GM12878 (cell line): ENCODE data around the gene PPIL6. TPM values are rescaled to one million over a fixed set of nuclear protein-coding genes. Genes with fewer than 3 reads are reported as not detected.
A peak's percentile ranks its signal among the peaks of the same experiment; 100 is the strongest.

Experiments used
- ATF7 ChIP-seq: fragments of 450-650 bp; IDR thresholded peaks from 2 replicates; pipeline ENCODE4 v1.6.1; 2016; ENCODE audit warnings: low read depth, mild to moderate bottlenecking
- BMI1 ChIP-seq: fragments of 450-650 bp; IDR thresholded peaks from 2 replicates; pipeline ENCODE4 v1.6.1; 2016; ENCODE audit warnings: mild to moderate bottlenecking, moderate library complexity, borderline replicate concordance
- CBFB ChIP-seq: IDR thresholded peaks from 2 replicates; pipeline ENCODE4 v1.6.1; 2016; ENCODE audit warnings: antibody characterized with exemption, low read depth
- CBX3 ChIP-seq: fragments of 200-600 bp; sonication (generic); IDR thresholded peaks from 2 replicates; pipeline ENCODE4 v1.6.1; 2016; ENCODE audit warnings: low read depth, borderline replicate concordance
- CREM ChIP-seq: IDR thresholded peaks from 2 replicates; pipeline ENCODE4 v1.6.1; 2014; ENCODE audit warnings: antibody characterized with exemption, low read depth
- EZH2 ChIP-seq: IDR thresholded peaks from 2 replicates; pipeline ENCODE4 v1.6.1; 2012; ENCODE audit warnings: low read depth, mild to moderate bottlenecking, control low read depth, inconsistent platforms, low read length, borderline replicate concordance; ENCODE audit not compliant: control insufficient read depth
- GATAD2B ChIP-seq: fragments of 450-650 bp; conservative IDR thresholded peaks from 2 replicates; pipeline ENCODE4 v1.6.1; 2017; ENCODE audit warnings: low read depth, mild to moderate bottlenecking, moderate library complexity
- HDAC2 ChIP-seq: fragments of 200-600 bp; sonication (generic); IDR thresholded peaks from 2 replicates; pipeline ENCODE4 v1.6.1; 2017
- IRF3 ChIP-seq: fragments of 450-650 bp; IDR thresholded peaks from 2 replicates; pipeline ENCODE4 v1.6.1; 2014; ENCODE audit warnings: mild to moderate bottlenecking
- IRF4 ChIP-seq: IDR thresholded peaks from 2 replicates; pipeline ENCODE4 v1.6.1; 2011; ENCODE audit warnings: low read depth, low read length
- JUND ChIP-seq: IDR thresholded peaks from 2 replicates; pipeline ENCODE4 v1.6.1; 2012; ENCODE audit warnings: low read depth, mild to moderate bottlenecking, low read length, improper control_type of control experiment, moderate library complexity
- LARP7 ChIP-seq: fragments of 450-650 bp; IDR thresholded peaks from 2 replicates; pipeline ENCODE4 v1.6.1; 2017; ENCODE audit warnings: mild to moderate bottlenecking
- NFIC ChIP-seq: IDR thresholded peaks from 2 replicates; pipeline ENCODE4 v1.6.1; 2012; ENCODE audit warnings: low read depth, mild to moderate bottlenecking, inconsistent platforms, low read length, moderate library complexity
- NRF1 ChIP-seq: conservative IDR thresholded peaks from 2 replicates; pipeline ENCODE4 v1.6.1; 2011; ENCODE audit warnings: mild to moderate bottlenecking, low read depth, low read length, improper control_type of control experiment
- RB1 ChIP-seq: fragments of 450-650 bp; formaldehyde crosslinking; IDR thresholded peaks from 2 replicates; pipeline ENCODE4 v1.6.1; 2017; ENCODE audit warnings: mild to moderate bottlenecking, borderline replicate concordance
- RCOR1 ChIP-seq: conservative IDR thresholded peaks from 2 replicates; pipeline ENCODE4 v1.6.1; 2012; ENCODE audit warnings: low read depth, low read length, improper control_type of control experiment
- SRF ChIP-seq, 2 experiments: IDR thresholded peaks; 2 replicates each; pipeline ENCODE4 v1.6.1; 2011; ENCODE audit warnings: low read depth in 2 of 2, low read length in 2 of 2, mild to moderate bottlenecking in 1 of 2, moderate library complexity in 1 of 2
- ZNF207 ChIP-seq: fragments of 450-650 bp; IDR thresholded peaks from 2 replicates; pipeline ENCODE4 v1.6.1; 2014; ENCODE audit warnings: antibody characterized with exemption, mild to moderate bottlenecking, borderline replicate concordance
- polyA plus RNA-seq, 11 experiments: library from polyadenylated mRNA; depleted of rRNA in 4 of 11; unstranded in 6 of 11; stranded (reverse) in 5 of 11; fragments of >200 nt; fragmentation: Nextera tagmentation in 4 of 11; fragmentation: Illumina TruSeq in 1 of 11; extraction: Ambion mirVana in 4 of 11; extraction: Trizol in 1 of 11; gene quantifications; 1 replicate in 1 of 11; 2 replicates in 10 of 11; pipeline versions ENCODE4 v1.2.1 to v1.2.3, GENCODE V29; 2011 to 2016; ENCODE audit warnings: inconsistent platforms in 2 of 11, missing spikeins in 2 of 11, low read depth in 1 of 11
- total RNA-seq, 4 experiments: library from RNA; depleted of rRNA in 3 of 4; stranded (reverse); fragments of >200 nt in 3 of 4; fragmentation: Illumina TruSeq in 1 of 4; extraction: Trizol in 1 of 4; gene quantifications; 2 replicates each; pipeline versions ENCODE4 v1.2.1 to v1.2.3, GENCODE V29; 2013 to 2021
- TF ChIP-seq, protein P1 (sequence below): fragments of 450-650 bp; IDR thresholded peaks from 2 replicates; pipeline ENCODE4 v1.6.1; 2017; ENCODE audit warnings: antibody characterized with exemption, mild to moderate bottlenecking, moderate library complexity
- TF ChIP-seq, protein P2 (sequence below): fragments of 450-650 bp; IDR thresholded peaks from 2 replicates; pipeline ENCODE4 v1.6.1; 2017; ENCODE audit warnings: mild to moderate bottlenecking, moderate library complexity
- TF ChIP-seq, protein P3 (sequence below): IDR thresholded peaks from 2 replicates; pipeline ENCODE4 v1.6.1; 2011; ENCODE audit warnings: borderline replicate concordance, low read depth, mild to moderate bottlenecking, moderate library complexity, low read length; ENCODE audit not compliant: insufficient read depth, poor library complexity, severe bottlenecking

The PPIL6 gene
- total and polyA plus RNA-seq, 10 of the 15 experiments (the other 5 are each of a cell fraction or from before 2014, with no cell fraction given) = 0.01 to 0.26 (median 0.12) TPM; not detected in 5

DNA sequence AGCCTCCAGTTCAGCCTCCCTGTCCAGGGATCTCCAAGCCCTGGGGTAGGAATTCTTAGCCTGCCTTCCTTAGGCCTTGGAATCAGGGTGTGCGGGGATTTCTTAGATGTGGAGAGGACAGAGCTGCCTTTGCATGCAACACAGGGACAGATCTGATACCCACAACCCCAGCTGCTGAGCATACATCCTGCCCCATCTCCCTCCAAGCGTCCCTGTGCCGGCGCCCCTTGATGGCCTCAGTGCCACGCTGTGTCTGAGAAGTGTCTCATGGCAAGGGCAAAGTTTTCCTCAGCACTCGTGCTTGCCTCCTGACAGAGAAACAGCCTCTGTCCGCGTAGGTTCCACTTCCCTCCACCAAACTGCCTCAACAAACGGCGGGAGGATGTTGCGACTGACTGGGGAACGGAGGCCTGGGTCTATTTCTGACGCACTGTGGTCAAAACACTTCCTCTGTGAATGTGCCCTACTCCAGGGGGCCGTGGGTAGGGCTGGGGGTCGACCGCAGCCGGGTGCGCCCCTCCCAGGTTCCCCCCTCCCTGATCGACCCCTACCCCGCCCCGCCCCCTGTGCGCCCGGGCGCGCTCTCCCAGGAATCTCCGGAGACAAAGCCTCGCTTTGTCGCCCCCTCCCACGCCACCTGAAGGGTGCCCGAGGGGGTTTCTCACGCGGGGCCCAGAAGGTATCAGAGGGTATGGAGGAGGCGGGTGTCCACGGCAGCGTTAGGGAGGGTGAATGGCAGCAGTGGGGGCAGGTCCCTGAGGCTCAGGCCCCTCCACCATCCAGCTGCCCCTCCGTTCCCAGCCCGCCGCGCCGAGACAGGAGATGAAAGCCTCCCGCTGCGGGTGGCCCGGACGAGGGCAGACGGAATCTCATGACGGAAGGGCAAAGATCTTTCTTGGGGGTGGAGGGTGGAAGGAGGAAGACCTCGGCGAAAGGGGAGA is 14.3 kb upstream of the PPIL6 start (continued):
- TF ChIP-seq, protein P1, sequence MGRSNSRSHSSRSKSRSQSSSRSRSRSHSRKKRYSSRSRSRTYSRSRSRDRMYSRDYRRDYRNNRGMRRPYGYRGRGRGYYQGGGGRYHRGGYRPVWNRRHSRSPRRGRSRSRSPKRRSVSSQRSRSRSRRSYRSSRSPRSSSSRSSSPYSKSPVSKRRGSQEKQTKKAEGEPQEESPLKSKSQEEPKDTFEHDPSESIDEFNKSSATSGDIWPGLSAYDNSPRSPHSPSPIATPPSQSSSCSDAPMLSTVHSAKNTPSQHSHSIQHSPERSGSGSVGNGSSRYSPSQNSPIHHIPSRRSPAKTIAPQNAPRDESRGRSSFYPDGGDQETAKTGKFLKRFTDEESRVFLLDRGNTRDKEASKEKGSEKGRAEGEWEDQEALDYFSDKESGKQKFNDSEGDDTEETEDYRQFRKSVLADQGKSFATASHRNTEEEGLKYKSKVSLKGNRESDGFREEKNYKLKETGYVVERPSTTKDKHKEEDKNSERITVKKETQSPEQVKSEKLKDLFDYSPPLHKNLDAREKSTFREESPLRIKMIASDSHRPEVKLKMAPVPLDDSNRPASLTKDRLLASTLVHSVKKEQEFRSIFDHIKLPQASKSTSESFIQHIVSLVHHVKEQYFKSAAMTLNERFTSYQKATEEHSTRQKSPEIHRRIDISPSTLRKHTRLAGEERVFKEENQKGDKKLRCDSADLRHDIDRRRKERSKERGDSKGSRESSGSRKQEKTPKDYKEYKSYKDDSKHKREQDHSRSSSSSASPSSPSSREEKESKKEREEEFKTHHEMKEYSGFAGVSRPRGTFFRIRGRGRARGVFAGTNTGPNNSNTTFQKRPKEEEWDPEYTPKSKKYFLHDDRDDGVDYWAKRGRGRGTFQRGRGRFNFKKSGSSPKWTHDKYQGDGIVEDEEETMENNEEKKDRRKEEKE = no peak
- peak; percentile 48 for TF ChIP-seq GATAD2B
- TF ChIP-seq, protein P2, sequence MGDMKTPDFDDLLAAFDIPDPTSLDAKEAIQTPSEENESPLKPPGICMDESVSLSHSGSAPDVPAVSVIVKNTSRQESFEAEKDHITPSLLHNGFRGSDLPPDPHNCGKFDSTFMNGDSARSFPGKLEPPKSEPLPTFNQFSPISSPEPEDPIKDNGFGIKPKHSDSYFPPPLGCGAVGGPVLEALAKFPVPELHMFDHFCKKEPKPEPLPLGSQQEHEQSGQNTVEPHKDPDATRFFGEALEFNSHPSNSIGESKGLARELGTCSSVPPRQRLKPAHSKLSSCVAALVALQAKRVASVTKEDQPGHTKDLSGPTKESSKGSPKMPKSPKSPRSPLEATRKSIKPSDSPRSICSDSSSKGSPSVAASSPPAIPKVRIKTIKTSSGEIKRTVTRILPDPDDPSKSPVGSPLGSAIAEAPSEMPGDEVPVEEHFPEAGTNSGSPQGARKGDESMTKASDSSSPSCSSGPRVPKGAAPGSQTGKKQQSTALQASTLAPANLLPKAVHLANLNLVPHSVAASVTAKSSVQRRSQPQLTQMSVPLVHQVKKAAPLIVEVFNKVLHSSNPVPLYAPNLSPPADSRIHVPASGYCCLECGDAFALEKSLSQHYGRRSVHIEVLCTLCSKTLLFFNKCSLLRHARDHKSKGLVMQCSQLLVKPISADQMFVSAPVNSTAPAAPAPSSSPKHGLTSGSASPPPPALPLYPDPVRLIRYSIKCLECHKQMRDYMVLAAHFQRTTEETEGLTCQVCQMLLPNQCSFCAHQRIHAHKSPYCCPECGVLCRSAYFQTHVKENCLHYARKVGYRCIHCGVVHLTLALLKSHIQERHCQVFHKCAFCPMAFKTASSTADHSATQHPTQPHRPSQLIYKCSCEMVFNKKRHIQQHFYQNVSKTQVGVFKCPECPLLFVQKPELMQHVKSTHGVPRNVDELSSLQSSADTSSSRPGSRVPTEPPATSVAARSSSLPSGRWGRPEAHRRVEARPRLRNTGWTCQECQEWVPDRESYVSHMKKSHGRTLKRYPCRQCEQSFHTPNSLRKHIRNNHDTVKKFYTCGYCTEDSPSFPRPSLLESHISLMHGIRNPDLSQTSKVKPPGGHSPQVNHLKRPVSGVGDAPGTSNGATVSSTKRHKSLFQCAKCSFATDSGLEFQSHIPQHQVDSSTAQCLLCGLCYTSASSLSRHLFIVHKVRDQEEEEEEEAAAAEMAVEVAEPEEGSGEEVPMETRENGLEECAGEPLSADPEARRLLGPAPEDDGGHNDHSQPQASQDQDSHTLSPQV = no peak
- no peak for TF ChIP-seq ZNF207
- no peak for TF ChIP-seq EZH2
- TF ChIP-seq SRF (IDR thresholded peaks at IDR 0.05; ENCODE audit: low read depth in 2 of 2, low read length in 2 of 2) = no peak
- peak; percentile 19; the same call in 1 of the 2 replicates for TF ChIP-seq ATF7
- no peak for TF ChIP-seq RCOR1
- peak; percentile 48; the same call in 1 of the 2 replicates for TF ChIP-seq IRF4
- no peak for TF ChIP-seq NRF1
- TF ChIP-seq CBFB = no peak; the same call in 1 of the 2 replicates
- peak; percentile 76 for TF ChIP-seq RB1
- TF ChIP-seq IRF3 = no peak
- TF ChIP-seq BMI1 = no peak
- peak; percentile 57 for TF ChIP-seq LARP7
- peak; percentile 70 for TF ChIP-seq CREM
- TF ChIP-seq HDAC2 = no peak
- TF ChIP-seq JUND = no peak
- peak; percentile 48; the same call in 1 of the 2 replicates for TF ChIP-seq NFIC
- TF ChIP-seq, protein P3, sequence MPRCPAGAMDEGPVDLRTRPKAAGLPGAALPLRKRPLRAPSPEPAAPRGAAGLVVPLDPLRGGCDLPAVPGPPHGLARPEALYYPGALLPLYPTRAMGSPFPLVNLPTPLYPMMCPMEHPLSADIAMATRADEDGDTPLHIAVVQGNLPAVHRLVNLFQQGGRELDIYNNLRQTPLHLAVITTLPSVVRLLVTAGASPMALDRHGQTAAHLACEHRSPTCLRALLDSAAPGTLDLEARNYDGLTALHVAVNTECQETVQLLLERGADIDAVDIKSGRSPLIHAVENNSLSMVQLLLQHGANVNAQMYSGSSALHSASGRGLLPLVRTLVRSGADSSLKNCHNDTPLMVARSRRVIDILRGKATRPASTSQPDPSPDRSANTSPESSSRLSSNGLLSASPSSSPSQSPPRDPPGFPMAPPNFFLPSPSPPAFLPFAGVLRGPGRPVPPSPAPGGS = no peak
- no peak for TF ChIP-seq CBX3
